ENCODE measurements around the gene ATAT1. TPM values are rescaled to one million over a fixed set of nuclear protein-coding genes. Genes with fewer than 3 reads are reported as not detected.

ATAT1 gene
- total and polyA plus RNA-seq, 2 of the 13 experiments (the other 11 are each of a cell fraction or from before 2014, with no cell fraction given): 9.2 to 23.6 TPM

GRCh38 chr6:30614843-30615218 lies 11.8 kb upstream of the ATAT1 start (continued):
- TF ChIP-seq, protein P1, sequence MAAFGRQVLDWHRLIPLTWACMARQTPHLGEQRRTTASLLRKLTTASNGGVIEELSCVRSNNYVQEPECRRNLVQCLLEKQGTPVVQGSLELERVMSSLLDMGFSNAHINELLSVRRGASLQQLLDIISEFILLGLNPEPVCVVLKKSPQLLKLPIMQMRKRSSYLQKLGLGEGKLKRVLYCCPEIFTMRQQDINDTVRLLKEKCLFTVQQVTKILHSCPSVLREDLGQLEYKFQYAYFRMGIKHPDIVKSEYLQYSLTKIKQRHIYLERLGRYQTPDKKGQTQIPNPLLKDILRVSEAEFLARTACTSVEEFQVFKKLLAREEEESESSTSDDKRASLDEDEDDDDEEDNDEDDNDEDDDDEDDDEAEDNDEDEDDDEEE (CRISPR knock-in tag; IDR thresholded peaks at IDR 0.05): no peak
- TF ChIP-seq ZNF83 (CRISPR knock-in tag; IDR thresholded peaks at IDR 0.05; ENCODE audit: borderline replicate concordance) (no peak), ZNF335 (CRISPR knock-in tag; IDR thresholded peaks at IDR 0.05) (peak; percentile 33; the same call in 1 of the 2 replicates), BCL6 (CRISPR knock-in tag; IDR thresholded peaks at IDR 0.05) (no peak), RBM39 (IDR thresholded peaks at IDR 0.05; ENCODE audit: low read depth, low read length, poor library complexity, severe bottlenecking) (no peak), ZNF564 (CRISPR knock-in tag; IDR thresholded peaks at IDR 0.05) (no peak), GATAD1 (CRISPR knock-in tag; IDR thresholded peaks at IDR 0.05) (peak; percentile 76), MAFK (conservative IDR thresholded peaks at IDR 0.05 in 1 of 2, IDR thresholded peaks at IDR 0.05 in 1 of 2; ENCODE audit: low read length in 2 of 2) (no peak), HOMEZ (CRISPR knock-in tag; IDR thresholded peaks at IDR 0.05; ENCODE audit: low read depth) (no peak), KMT2B (CRISPR knock-in tag; IDR thresholded peaks at IDR 0.05) (no peak), ZNF704 (CRISPR knock-in tag; IDR thresholded peaks at IDR 0.05; ENCODE audit: borderline replicate concordance) (no peak; the same call in 1 of the 2 replicates), NFKB2 (CRISPR knock-in tag; IDR thresholded peaks at IDR 0.05; ENCODE audit: borderline replicate concordance) (no peak), RFX5 (IDR thresholded peaks at IDR 0.05; ENCODE audit: low read depth, low read length) (0 out of 2 replicates have a peak, but pooled peaks have one; percentile 41), ZNF605 (CRISPR knock-in tag; IDR thresholded peaks at IDR 0.05) (peak; percentile 64), ZNF724P (CRISPR knock-in tag; IDR thresholded peaks at IDR 0.05; ENCODE audit: borderline replicate concordance) (no peak), CENPX (CRISPR knock-in tag; IDR thresholded peaks at IDR 0.05) (no peak), POGZ (CRISPR knock-in tag; IDR thresholded peaks at IDR 0.05) (0 out of 2 replicates have a peak, but pooled peaks have one; percentile 32)
- TF ChIP-seq, protein P2, sequence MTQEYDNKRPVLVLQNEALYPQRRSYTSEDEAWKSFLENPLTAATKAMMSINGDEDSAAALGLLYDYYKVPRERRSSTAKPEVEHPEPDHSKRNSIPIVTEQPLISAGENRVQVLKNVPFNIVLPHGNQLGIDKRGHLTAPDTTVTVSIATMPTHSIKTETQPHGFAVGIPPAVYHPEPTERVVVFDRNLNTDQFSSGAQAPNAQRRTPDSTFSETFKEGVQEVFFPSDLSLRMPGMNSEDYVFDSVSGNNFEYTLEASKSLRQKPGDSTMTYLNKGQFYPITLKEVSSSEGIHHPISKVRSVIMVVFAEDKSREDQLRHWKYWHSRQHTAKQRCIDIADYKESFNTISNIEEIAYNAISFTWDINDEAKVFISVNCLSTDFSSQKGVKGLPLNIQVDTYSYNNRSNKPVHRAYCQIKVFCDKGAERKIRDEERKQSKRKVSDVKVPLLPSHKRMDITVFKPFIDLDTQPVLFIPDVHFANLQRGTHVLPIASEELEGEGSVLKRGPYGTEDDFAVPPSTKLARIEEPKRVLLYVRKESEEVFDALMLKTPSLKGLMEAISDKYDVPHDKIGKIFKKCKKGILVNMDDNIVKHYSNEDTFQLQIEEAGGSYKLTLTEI (CRISPR knock-in tag; conservative IDR thresholded peaks at IDR 0.05): no peak
- TF ChIP-seq, protein P3, sequence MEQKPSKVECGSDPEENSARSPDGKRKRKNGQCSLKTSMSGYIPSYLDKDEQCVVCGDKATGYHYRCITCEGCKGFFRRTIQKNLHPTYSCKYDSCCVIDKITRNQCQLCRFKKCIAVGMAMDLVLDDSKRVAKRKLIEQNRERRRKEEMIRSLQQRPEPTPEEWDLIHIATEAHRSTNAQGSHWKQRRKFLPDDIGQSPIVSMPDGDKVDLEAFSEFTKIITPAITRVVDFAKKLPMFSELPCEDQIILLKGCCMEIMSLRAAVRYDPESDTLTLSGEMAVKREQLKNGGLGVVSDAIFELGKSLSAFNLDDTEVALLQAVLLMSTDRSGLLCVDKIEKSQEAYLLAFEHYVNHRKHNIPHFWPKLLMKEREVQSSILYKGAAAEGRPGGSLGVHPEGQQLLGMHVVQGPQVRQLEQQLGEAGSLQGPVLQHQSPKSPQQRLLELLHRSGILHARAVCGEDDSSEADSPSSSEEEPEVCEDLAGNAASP (CRISPR knock-in tag; IDR thresholded peaks at IDR 0.05; ENCODE audit: borderline replicate concordance): no peak
- TF ChIP-seq, protein P4, sequence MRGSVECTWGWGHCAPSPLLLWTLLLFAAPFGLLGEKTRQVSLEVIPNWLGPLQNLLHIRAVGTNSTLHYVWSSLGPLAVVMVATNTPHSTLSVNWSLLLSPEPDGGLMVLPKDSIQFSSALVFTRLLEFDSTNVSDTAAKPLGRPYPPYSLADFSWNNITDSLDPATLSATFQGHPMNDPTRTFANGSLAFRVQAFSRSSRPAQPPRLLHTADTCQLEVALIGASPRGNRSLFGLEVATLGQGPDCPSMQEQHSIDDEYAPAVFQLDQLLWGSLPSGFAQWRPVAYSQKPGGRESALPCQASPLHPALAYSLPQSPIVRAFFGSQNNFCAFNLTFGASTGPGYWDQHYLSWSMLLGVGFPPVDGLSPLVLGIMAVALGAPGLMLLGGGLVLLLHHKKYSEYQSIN (CRISPR knock-in tag; IDR thresholded peaks at IDR 0.05; ENCODE audit: borderline replicate concordance): no peak
- TF ChIP-seq, protein P5, sequence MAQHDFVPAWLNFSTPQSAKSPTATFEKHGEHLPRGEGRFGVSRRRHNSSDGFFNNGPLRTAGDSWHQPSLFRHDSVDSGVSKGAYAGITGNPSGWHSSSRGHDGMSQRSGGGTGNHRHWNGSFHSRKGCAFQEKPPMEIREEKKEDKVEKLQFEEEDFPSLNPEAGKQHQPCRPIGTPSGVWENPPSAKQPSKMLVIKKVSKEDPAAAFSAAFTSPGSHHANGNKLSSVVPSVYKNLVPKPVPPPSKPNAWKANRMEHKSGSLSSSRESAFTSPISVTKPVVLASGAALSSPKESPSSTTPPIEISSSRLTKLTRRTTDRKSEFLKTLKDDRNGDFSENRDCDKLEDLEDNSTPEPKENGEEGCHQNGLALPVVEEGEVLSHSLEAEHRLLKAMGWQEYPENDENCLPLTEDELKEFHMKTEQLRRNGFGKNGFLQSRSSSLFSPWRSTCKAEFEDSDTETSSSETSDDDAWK (CRISPR knock-in tag; IDR thresholded peaks at IDR 0.05): no peak
